Activated T-cell treated with anti-CD3 and anti-CD28 coated beads for 4 hours (primary cell): ENCODE data around the gene SP8.

Experiments used
- DNase-seq: peaks from one replicate; pipeline ENCODE4 v3.0.0-alpha.2; 2020

The SP8 gene

GRCh38 chr7:20793694-20794394, 7.2 kb upstream of the SP8 start:
- no peak for DNase-seq

DNA sequence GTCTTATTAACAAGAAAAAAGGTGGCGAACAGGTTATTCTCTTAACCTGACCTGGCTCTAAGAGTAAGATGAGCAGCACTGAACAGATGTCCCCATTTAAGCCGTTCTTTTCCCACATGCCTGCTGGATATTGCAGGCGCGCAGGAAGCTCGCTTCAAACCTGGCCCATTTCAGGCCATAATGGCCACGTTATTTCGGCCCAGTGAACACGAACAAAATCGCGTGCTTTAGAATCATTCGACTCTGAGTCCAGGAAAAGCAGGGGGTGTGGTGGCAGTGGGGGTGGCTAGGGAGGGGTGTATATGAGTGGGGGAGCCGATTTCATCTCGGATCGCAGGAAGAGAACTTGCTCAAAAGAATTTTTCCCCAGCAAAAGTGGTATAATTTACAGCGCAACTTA, 6.6 kb upstream of the SP8 start:
- no peak for DNase-seq

DNA sequence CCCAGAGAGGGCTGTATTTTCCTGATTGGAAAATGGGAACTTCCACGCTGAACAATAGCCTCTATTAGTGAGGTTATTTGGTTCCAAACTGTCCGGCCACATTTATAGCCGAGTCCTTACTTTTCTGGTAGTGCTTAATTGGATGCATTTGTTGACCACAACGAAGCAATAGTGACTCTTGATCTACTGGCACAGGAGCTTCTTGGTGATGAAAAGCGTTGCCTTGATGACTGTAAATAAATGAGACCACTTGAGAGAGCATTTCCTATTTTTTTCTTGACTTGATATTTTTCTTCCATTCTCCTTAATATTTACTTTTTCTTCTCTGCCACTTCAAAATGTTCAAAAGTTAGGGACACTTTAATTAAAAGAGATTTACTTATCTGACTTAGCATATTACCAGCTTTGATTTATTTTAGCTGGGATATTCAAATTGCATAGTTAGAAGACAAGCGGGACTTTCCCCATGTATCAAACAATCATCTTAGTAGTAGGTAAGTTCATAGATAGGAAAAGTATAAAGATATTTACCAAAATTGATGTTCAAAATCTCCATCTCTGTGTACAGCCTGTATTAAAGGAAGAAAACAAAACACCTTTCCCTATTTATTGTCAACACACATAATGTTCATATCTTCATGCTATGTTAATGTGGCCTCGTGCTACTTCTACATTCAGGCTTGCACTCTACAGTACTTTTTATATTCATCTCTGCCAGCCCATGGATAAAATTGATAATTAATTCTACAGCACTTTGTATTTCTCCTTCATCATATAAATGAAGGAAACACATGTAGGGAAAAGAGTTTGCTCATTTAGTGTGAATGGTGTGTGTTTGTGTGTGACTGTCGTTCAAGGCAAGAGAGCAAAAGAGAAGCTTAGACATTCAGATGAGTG, 5.1 kb upstream of the SP8 start:
- no peak for DNase-seq

DNA sequence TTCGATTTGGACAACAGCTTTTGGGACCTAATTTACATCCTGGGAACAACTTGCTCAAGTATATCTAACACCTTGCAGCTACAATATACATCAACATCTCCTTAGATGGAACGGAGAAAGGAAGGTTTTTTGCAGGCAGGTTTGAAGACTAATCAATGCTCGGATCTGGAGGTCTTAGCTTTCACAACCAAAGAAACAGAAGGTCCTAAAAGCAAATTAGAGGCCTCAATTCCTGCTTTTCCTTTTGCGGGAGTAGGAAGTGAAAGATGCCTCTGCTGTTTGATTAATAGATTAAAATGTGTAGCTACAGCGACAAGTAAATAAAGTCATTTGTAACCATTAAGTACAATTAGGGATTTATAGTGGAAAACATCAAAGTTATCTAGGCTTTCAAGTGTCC, 3.7 kb upstream of the SP8 start:
- no peak for DNase-seq

DNA sequence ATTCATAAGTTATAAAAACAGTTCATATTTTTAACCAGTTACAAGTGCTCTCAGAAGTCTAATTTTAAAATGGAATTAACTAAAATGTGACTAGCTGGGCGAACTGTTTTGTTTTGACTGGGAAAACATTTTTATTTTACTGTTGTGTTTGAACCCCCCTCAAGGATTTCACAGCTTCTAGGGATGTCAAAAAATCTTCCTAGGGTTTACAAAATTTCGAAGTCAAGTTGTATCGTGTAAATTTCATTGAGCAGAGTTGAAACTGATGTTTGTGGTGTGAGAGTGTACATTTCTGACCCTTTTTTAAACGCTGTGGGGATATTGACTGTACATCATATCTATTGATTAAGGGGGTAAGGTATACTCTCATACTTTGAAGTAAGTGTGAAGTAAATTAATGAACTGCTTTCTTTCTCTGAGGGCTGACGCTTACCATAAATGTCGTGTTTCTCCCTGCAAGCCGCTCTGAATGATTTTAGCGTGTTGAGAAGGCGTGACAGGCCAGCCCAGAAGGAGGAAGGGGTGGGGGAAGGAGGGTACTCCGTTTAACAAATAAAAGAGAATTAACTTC, 1.8 kb upstream of the SP8 start:
- DNase-seq: no peak

DNA sequence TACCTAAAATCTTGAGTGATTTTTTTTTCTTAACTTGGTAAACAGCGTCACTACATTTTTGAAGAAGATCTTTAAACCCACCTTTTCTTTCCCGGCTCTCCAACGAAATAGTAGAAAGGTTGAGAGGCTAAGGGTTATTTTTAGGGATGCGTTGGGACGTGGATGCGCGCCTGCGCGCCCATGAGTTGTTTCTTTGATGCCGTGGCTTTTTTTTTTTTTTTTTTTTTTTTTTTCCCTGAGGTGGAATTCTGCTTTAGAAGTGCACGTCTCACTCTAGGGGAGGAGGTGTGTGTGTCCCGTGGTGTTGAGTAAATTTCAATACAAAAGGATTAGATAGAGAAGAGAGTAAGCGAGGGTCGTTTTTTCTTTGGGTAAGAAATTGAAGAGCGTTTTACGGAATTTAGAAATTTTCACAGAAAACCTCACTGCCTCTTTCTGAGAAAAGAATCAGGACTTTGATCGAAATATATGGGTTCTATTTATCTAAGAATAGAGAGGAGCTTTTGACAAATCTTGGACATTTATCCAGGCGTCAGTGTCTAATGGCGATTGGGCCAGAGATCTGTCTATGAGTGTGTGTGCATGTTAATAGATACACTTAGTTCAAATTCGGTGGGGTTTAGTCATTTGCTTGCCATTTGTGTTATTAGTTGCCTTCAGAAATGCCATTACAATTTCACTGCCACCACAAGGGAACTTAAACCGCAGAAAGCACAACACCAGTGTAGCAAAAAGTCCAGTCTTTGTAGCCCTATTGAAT, 1.2 kb upstream of the SP8 start:
- DNase-seq: no peak

DNA sequence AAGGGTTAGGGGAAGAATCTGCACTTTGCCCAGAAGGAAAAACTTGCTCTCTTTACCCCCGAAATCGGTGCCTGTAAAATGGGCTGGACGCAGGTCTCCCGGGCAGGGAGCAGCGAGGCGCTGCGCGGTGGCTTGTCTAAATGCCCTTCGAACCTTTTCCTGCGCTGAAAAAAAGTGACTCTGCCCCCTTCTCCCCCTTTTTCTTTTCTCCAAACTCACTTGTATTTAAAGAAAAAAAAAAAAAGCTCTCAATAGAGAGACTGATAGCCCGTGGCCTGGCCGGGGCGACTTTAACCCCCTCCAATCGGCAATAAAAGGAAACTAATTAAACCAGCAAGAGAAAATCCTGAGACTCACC, 286 bp downstream of the SP8 start:
- no peak for DNase-seq

DNA sequence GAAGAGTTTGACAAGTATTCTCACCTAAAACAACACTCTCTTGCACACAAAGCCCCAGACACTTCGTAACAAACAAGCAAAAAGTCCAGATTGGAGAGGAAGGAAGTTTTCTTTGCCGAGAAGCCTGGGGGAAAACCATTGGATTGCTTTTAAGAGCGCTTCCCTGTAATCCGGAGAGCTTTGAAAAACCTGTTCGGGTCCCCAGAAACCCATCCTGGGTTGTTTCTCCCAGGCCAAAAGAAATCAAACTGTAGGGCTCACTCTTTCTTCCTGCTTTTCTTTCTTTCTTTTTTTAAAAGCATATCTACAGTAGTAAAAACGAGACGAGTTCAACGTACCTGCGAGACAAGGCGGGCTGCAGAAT, 655 bp downstream of the SP8 start:
- DNase-seq: no peak

- DNase-seq: no peak
Measured at GRCh38 chr7:20785157-20786048, 1.3 kb downstream of the SP8 start.

GRCh38 chr7:20784388-20785156, 2.1 kb downstream of the SP8 start:
- DNase-seq: no peak

- DNase-seq: no peak
Measured at GRCh38 chr7:20783700-20784387, 2.8 kb downstream of the SP8 start.

GRCh38 chr7:20783125-20783699, 3.5 kb downstream of the SP8 start:
- DNase-seq: no peak

DNA sequence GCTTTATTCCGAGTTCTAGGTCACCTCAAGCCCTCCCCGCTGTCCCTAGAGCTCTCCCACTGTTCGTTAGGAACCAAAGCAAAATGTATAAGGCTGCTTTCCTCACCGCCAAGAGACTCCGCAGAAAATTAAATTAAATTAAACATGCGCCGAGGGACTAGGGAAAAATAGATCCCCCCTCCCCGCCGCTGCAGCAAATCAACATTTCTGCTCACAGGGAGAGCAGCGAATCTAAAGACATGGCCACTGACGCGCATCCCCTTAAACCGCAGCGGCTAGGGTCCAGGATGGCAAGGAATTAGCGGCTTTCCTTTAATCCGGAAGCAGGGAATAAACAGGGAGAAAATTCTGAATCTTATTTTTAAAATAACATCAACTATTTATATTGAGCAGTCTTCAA, 7.6 kb downstream of the SP8 start:
- DNase-seq: no peak

DNA sequence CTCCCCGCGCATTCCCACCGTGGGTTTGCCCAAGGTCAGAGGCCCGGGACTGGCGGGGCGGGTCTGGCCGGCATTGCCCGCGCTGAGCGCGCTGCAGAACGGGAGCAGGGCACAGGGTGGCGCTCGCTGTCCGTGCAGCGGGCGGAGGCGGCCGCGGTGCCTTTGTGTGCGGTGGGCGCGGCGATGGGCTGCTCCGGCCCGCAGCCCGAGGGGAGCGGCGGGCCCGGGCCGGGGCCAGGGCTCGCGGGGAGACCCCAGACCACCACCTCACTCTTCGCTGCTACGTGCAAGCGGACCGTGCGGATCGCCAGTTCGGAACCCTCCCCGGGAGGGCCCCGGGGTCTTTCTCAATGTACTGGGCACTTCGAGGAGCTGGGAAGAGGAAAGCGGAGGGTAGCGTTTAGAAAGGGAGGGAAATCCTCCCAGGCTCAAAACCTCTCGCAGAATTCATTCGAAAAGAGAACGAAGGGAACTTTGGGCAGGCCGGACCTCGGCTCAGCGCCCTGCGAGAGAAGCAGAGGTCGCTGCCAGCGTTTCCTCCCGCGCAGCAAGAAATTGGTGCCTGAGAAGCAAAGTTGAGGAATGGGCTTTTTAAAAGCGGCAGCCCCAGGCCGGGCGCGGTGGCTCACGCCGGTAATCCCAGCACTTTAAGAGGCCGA, 8.5 kb downstream of the SP8 start:
- no peak for DNase-seq

GRCh38 chr7:20777377-20778062, 9.2 kb downstream of the SP8 start:
- no peak for DNase-seq

GRCh38 chr7:20776942-20777341, 9.7 kb downstream of the SP8 start:
- DNase-seq: no peak

GRCh38 chr7:20776214-20776911, 10.3 kb downstream of the SP8 start:
- DNase-seq: no peak

- DNase-seq: no peak
Measured at GRCh38 chr7:20754001-20754400, 32.7 kb downstream of the SP8 start.

GRCh38 chr7:20749906-20750305, 36.8 kb downstream of the SP8 start:
- DNase-seq: no peak
